RWPE1 (cell line): ENCODE measurements around the gene SUCO.

Experiments
- CTCF ChIA-PET: fragments of 350-600 bp; sonication (Branson Sonifier 250); formaldehyde crosslinking; extraction: SDS; loops from one replicate; lab custom pipeline; 2021; lab: Yijun Ruan, JAX
- POLR2A ChIA-PET: fragments of 400-600 bp; formaldehyde crosslinking; extraction: SDS; loops from one replicate; lab custom pipeline; 2020; ENCODE audit warnings: antibody characterized with exemption; ENCODE audit not compliant: low non-redundant PET; lab: Yijun Ruan, JAX
- DNase-seq: peaks from one replicate; pipeline ENCODE4 v3.0.0; 2012; ENCODE audit warnings: low spot score
- H3K27ac ChIP-seq: fragments of 450-650 bp; 2 replicates; pipeline ENCODE4 v1.5.1; 2017
- CTCF ChIP-seq: fragments of 450-650 bp; conservative IDR thresholded peaks from 2 replicates; pipeline ENCODE4 v1.5.1; 2017; ENCODE audit warnings: low read depth, mild to moderate bottlenecking

Gene SUCO

GRCh38 chr1:172536256-172536655 is 3.3 kb downstream of the SUCO start:
- no peak for TF ChIP-seq CTCF
- POLR2A ChIA-PET = no interaction called here
- CTCF ChIA-PET = no interaction called here
- no peak for DNase-seq
- H3K27ac ChIP-seq = no peak overlapping the region

GRCh38 chr1:172537366-172537765 is 4.4 kb downstream of the SUCO start:
- ChIA-PET CTCF (no interaction called here), POLR2A (no interaction called here)
- no peak for TF ChIP-seq CTCF
- DNase-seq = no peak
- no peak overlapping the region for H3K27ac ChIP-seq

- no peak overlapping the region for H3K27ac ChIP-seq
- DNase-seq = no peak
- ChIA-PET CTCF (no interaction called here), POLR2A (no interaction called here)
- no peak for TF ChIP-seq CTCF
These were observed 5.0 kb downstream of the SUCO start for GRCh38 chr1:172537827-172538391.

GRCh38 chr1:172540635-172541034 is 7.7 kb downstream of the SUCO start:
- ChIA-PET POLR2A (no interaction called here), CTCF (interaction anchor here (0.6 kb wide), 1 partner anchor 12 kb away, joined by 4 read pairs; no protein-coding TSS in a partner anchor)
- no peak for DNase-seq
- no peak for TF ChIP-seq CTCF
- no peak overlapping the region for H3K27ac ChIP-seq

- no peak for TF ChIP-seq CTCF
- CTCF ChIA-PET = no interaction called here
- DNase-seq = no peak
- H3K27ac ChIP-seq = no peak overlapping the region
- POLR2A ChIA-PET = no interaction called here
These were observed 11.6 kb downstream of the SUCO start for GRCh38 chr1:172544481-172545104.

- no peak overlapping the region for H3K27ac ChIP-seq
- ChIA-PET POLR2A (no interaction called here), CTCF (interaction anchor here (0.6 kb wide), 1 partner anchor 491 kb away, joined by 3 read pairs; no protein-coding TSS in a partner anchor)
- DNase-seq = no peak
- no peak for TF ChIP-seq CTCF
These were observed 12.6 kb downstream of the SUCO start for GRCh38 chr1:172545396-172546004.
